Left ventricle myocardium inferior (tissue), 1 donor: ENCODE data around the gene ELMOD3. TPM values are rescaled to one million over a fixed set of nuclear protein-coding genes. Genes with fewer than 3 reads are reported as not detected.

ENCODE experiments used
- DNase-seq: peaks from one replicate; pipeline ENCODE4 v3.0.0-alpha.2; 2020
- H3K27ac ChIP-seq: fragments of 200-600 bp; replicated peaks from 2 replicates; pipeline ENCODE4 v1.8.0; 2021
- H3K27me3 ChIP-seq: fragments of 200-600 bp; 2 replicates; pipeline ENCODE4 v1.8.0; 2021; ENCODE audit warnings: low read depth
- H3K36me3 ChIP-seq: fragments of 200-600 bp; 2 replicates; pipeline ENCODE4 v1.8.0; 2021
- H3K4me1 ChIP-seq: fragments of 200-600 bp; 2 replicates; pipeline ENCODE4 v1.8.0; 2021
- H3K4me3 ChIP-seq: fragments of 200-600 bp; 2 replicates; pipeline ENCODE4 v1.8.0; 2021; ENCODE audit warnings: mild to moderate bottlenecking, moderate library complexity
- H3K9me3 ChIP-seq: fragments of 200-600 bp; replicated peaks from 2 replicates; pipeline ENCODE4 v1.8.0; 2021
- CTCF ChIP-seq: fragments of 200-600 bp; IDR thresholded peaks from 2 replicates; pipeline ENCODE4 v1.8.0; 2021; ENCODE audit warnings: antibody characterized with exemption, mild to moderate bottlenecking, borderline replicate concordance
- intact Hi-C: fragments of 100-400 bp; cut with micrococcal nuclease; formaldehyde crosslinking; loops from one replicate; pipeline ENCODE4 v1.11.0; 2022
- total RNA-seq: library from RNA; stranded (reverse); fragmentation: NEBNext Ultra II Directional; extraction: Animal tissue kit (Norgen Biotek cat#: 25700); gene quantifications from one replicate; pipeline ENCODE4 v1.2.1, GENCODE V29; 2021
- donor health status: DM: no; HTN: yes; CAD: no; lungs with severe emphysema.

The ELMOD3 gene
- total RNA-seq, 1 donor from 2014 or later, result 10.6 TPM

DNA sequence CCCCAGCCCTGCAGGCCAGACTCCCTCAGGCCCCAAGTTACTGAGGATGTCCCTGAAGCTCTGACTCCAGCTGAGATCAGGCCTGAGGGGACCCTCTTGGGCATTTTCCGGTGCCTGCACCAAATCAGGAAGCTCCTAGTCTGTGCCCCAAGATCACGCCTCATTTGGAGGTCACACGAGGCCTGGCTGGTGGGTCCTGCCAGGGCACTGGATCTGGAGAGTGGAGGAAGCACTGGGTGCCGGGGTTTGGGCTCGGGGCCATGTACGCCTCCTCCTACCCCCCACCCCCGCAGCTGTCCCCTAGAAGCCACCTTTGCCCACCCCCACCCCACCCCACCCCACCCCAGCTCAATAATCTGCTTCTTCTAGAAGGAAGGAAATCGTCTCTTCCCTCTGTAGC lies 80.1 kb downstream of the ELMOD3 start:
- peak overlapping the region; percentile 96 for H3K27ac ChIP-seq
- intact Hi-C loops, result no loop called here
- DNase-seq, result no peak
- H3K4me1 ChIP-seq, result peaks cover 63% of the 10 kb centered on the region
- no peak overlapping the region for H3K4me3 ChIP-seq
- no peaks in the 10 kb centered on the region for H3K9me3 ChIP-seq
- H3K36me3 ChIP-seq, result no peaks in the 10 kb centered on the region
- no peaks in the 10 kb centered on the region for H3K27me3 ChIP-seq
- TF ChIP-seq CTCF, result no peak

- Histone ChIP-seq H3K27ac (peak overlapping the region; percentile 96), H3K4me3 (no peak overlapping the region), H3K4me1 (peaks cover 63% of the 10 kb centered on the region), H3K27me3 (no peaks in the 10 kb centered on the region), H3K36me3 (no peaks in the 10 kb centered on the region), H3K9me3 (no peaks in the 10 kb centered on the region)
- TF ChIP-seq CTCF, result no peak
- no peak for DNase-seq
- intact Hi-C loops, result no loop called here
Observed at GRCh38 chr2:85435220-85435958, 80.8 kb downstream of the ELMOD3 start.

GRCh38 chr2:85435981-85436835 lies 81.6 kb downstream of the ELMOD3 start:
- no peak for TF ChIP-seq CTCF
- peak overlapping the region; percentile 96 for H3K27ac ChIP-seq
- H3K9me3 ChIP-seq, result no peaks in the 10 kb centered on the region
- intact Hi-C loops, result no loop called here
- peaks cover 63% of the 10 kb centered on the region for H3K4me1 ChIP-seq
- no peak overlapping the region for H3K4me3 ChIP-seq
- no peak for DNase-seq
- no peaks in the 10 kb centered on the region for H3K36me3 ChIP-seq
- H3K27me3 ChIP-seq, result no peaks in the 10 kb centered on the region

DNA sequence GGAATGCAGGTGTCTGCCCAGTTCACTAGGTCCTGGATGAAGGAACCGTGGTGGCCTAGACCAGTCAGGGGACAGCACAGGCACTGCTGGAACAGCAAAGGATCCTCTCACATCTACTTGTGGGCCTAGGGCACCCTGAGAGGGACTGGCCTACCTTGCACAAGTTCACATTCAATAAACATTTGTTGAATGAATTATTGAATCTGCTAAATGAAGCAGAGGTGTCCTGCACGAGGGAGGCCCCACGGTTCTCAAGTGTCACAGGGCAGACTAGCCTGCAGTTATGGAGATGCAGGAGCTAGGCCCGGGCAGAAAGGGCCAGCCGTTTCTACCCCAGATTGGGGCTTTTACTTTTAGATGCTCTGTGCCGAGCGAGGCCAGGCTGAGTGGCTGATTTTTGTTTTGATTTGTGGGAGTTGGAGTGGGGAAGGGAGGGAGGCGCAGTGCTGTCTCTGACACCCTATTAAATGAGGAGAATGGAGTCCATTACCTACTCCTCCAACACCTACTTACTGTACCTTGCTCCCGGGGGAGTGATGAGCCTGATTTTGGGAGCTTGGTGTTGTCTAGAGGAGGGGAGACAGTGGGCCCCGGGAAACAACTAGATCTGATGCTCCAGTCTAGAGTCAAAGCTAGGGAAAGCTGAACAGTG lies 82.4 kb downstream of the ELMOD3 start:
- DNase-seq, result no peak
- intact Hi-C loops, result no loop called here
- Histone ChIP-seq H3K27ac (peak overlapping the region; percentile 96), H3K4me3 (peak overlapping the region; percentile 67), H3K9me3 (no peaks in the 10 kb centered on the region), H3K36me3 (no peaks in the 10 kb centered on the region), H3K27me3 (no peaks in the 10 kb centered on the region), H3K4me1 (peaks cover 63% of the 10 kb centered on the region)
- no peak for TF ChIP-seq CTCF

DNA sequence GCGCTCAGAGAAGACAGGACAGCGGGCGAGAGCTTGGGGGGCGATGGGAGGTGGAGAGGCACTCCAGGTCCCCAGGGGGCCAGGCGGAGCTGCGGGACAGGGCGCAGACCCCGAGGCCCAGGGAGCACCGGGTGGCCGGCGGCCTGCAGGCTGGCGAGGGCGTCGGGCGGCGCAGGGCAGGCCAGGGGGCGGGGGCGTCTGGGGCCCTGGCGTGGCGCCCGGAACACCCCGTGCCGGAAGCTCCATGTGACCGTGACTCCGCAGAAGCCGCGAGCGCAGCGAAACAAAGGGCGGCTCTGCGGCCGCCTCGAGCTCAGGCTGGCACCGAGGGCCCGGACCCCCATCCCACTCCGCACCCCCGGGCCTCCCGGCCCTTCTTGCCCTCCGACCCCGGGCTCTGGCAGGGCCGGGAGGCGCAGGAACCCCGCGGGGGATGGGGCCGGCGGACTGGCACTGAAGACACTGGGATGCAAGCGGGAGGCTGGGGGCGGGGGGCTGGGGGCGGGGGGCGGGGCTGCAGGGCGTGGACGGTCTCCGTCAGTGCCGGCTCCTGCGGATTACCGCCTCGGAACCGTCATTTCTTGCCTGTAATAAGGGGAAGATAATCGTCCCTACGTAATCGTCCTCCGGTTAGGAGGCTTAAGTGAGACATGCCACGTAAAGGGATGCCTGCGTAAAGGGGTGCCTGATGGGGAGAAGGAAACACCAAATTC lies 83.1 kb downstream of the ELMOD3 start:
- DNase-seq, result peak; percentile 93
- H3K4me3 ChIP-seq, result peak overlapping the region; percentile 67
- intact Hi-C loops, result no loop called here
- H3K9me3 ChIP-seq, result no peaks in the 10 kb centered on the region
- no peak for TF ChIP-seq CTCF
- peaks cover 63% of the 10 kb centered on the region for H3K4me1 ChIP-seq
- no peaks in the 10 kb centered on the region for H3K27me3 ChIP-seq
- no peaks in the 10 kb centered on the region for H3K36me3 ChIP-seq
- peak overlapping the region; percentile 96 for H3K27ac ChIP-seq
